ENCODE measurements around the gene PHLDB1. TPM values are rescaled to one million over a fixed set of nuclear protein-coding genes. Genes with fewer than 3 reads are reported as not detected.

The PHLDB1 gene
- total and polyA plus RNA-seq, 7 donors, result 12.6 to 45.8 (median 27.7) TPM

- WGBS, 3 donors, result 59 to 65% (median 59%) methylated on average over 12 of the region's 12 CpGs
- ATAC-seq, result no peak
Observed at GRCh38 chr11:118705791-118706545, 98.6 kb downstream of the PHLDB1 start.

GRCh38 chr11:118706546-118706825, 99.1 kb downstream of the PHLDB1 start:
- intact Hi-C loops (cut with DNase I), result no loop called here
- Histone ChIP-seq H3K9me3 (no peaks in the 10 kb centered on the region), H3K27ac (no peak overlapping the region), H3K4me3 (no peak overlapping the region), H3K27me3 (ENCODE audit: insufficient read depth in 3 of 3, low read length in 2 of 3) (no peaks in the 10 kb centered on the region), H3K4me1 (no peaks in the 10 kb centered on the region), H3K36me3 (ENCODE audit: insufficient read depth in 1 of 2, low read depth in 1 of 2) (no peaks in the 10 kb centered on the region)
- DNase-seq (no peak), ATAC-seq (no peak)
- no peak for TF ChIP-seq CTCF (IDR thresholded peaks at IDR 0.05)
- 88 to 91% (median 90%) methylated on average over 7 of the region's 7 CpGs for WGBS, 3 donors

More at GRCh38 chr11:118705791-118706545, 98.6 kb downstream of the PHLDB1 start:
- H3K27me3 ChIP-seq (ENCODE audit: insufficient read depth in 3 of 3, low read length in 2 of 3), result no peaks in the 10 kb centered on the region
- DNase-seq, result no peak
- H3K9me3 ChIP-seq, result no peaks in the 10 kb centered on the region
- no peak for TF ChIP-seq CTCF (IDR thresholded peaks at IDR 0.05)
- H3K36me3 ChIP-seq (ENCODE audit: insufficient read depth in 1 of 2, low read depth in 1 of 2), result no peaks in the 10 kb centered on the region
- H3K4me1 ChIP-seq, result no peaks in the 10 kb centered on the region
- H3K4me3 ChIP-seq, result no peak overlapping the region
- no peak overlapping the region for H3K27ac ChIP-seq
- intact Hi-C loops (cut with DNase I), result no loop called here

Other genes with a start within 250 kb of the PHLDB1 start
- 10 to 100 TPM; 21.0 to 42.3 (median 33.0) TPM for gene UBE4A, start 248.0 kb upstream of the PHLDB1 start, total RNA-seq
- gene UBE4A, start 248.0 kb upstream of the PHLDB1 start, polyA plus RNA-seq, result 10 to 100 TPM; 15.0 to 31.1 (median 16.8) TPM
- gene ATP5MG, start 206.0 kb upstream of the PHLDB1 start, total RNA-seq, result 100 to 1,000 TPM; 237 to 340 (median 251) TPM
- 100 to 1,000 TPM; 180 to 217 (median 189) TPM for gene ATP5MG, start 206.0 kb upstream of the PHLDB1 start, polyA plus RNA-seq
- 10 to 100 TPM; 18.1 to 27.3 (median 22.0) TPM for gene KMT2A, start 171.1 kb upstream of the PHLDB1 start, total RNA-seq
- 1 to 10 TPM; 3.1 to 9.9 (median 4.8) TPM for gene KMT2A, start 171.1 kb upstream of the PHLDB1 start, polyA plus RNA-seq
- 1 to 10 TPM in 1 of 4 donors, under 1 TPM in 2, not detected in 1; 0.54 to 1.2 (median 0.59) TPM for gene TTC36, start 80.1 kb upstream of the PHLDB1 start, total RNA-seq
- under 1 TPM in 2 of 3 donors, not detected in 1; 0.09 TPM for gene TTC36, start 80.1 kb upstream of the PHLDB1 start, polyA plus RNA-seq
- gene TMEM25, start 76.4 kb upstream of the PHLDB1 start, total RNA-seq, result 10 to 100 TPM in 2 of 4 donors, 1 to 10 TPM in 2; 6.3 to 14.7 (median 8.7) TPM
- gene TMEM25, start 76.4 kb upstream of the PHLDB1 start, polyA plus RNA-seq, result 1 to 10 TPM; 1.3 to 8.0 (median 5.9) TPM
- gene IFT46, start 41.7 kb upstream of the PHLDB1 start, total RNA-seq, result 10 to 100 TPM; 10.2 to 16.0 (median 13.4) TPM
- gene IFT46, start 41.7 kb upstream of the PHLDB1 start, polyA plus RNA-seq, result 10 to 100 TPM in 2 of 3 donors, 1 to 10 TPM in 1; 5.1 to 28.5 (median 11.7) TPM
- 10 to 100 TPM; 54.2 to 65.7 (median 60.1) TPM for gene ARCN1, start 35.2 kb upstream of the PHLDB1 start, total RNA-seq
- gene ARCN1, start 35.2 kb upstream of the PHLDB1 start, polyA plus RNA-seq, result 10 to 100 TPM; 49.4 to 76.3 (median 73.9) TPM
- gene TREH, start 72.0 kb downstream of the PHLDB1 start, total RNA-seq, result not detected
- under 1 TPM; 0.17 to 0.23 (median 0.17) TPM for gene TREH, start 72.0 kb downstream of the PHLDB1 start, polyA plus RNA-seq
- gene DDX6, start 183.5 kb downstream of the PHLDB1 start, total RNA-seq, result 10 to 100 TPM; 77.6 to 90.9 (median 79.0) TPM
- 10 to 100 TPM; 18.8 to 43.0 (median 21.5) TPM for gene DDX6, start 183.5 kb downstream of the PHLDB1 start, polyA plus RNA-seq